ENCODE results near the gene DDX49.
A peak's percentile ranks its signal among the peaks of the same experiment; 100 is the strongest.
"Not testable (repeated sequence)": the region's sequence is repeated elsewhere in the genome, so short reads cannot be mapped to it uniquely, and the experiment has no call there.

The DDX49 gene

DNA sequence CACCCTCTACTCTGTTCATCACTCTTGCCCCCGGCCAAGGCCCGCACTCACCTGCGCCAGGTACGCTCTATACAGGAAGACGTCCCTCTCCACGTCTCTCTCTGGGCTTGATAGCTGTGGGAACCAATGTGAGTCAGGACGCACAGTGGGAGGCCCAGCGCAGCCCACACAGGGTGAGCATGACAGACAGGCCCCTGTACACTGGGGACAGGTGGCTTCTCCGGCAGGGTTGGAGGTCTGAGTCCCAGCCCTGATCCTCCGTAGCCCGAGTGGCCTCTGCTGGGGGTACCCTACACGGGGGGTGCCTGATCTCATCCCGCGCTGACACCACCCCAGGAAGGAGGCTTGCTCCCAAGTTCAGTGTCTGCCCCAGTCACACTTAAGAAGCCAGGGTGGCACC, 6.6 kb upstream of the DDX49 start:
- DNase-seq: no peak

DNA sequence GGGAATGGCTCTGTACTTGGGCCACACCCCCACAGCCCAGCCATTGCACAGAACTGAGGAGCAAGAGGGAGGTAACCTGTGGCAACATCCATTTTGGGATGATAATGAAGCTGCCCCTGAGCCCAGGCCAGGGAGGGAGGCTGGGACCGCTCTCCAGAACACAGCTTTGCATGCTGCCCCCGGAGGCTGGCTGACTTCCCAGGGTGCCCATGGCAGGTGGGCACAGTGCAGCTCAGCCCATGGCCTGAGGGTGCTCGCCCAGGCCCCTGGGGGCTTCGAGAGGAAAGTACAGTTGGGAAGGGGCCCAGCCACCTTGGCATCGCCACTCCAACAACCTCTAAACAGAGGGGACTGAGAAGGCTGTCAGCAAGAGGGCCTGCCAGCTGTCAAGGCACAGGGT, 6.0 kb upstream of the DDX49 start:
- DNase-seq: no peak

DNA sequence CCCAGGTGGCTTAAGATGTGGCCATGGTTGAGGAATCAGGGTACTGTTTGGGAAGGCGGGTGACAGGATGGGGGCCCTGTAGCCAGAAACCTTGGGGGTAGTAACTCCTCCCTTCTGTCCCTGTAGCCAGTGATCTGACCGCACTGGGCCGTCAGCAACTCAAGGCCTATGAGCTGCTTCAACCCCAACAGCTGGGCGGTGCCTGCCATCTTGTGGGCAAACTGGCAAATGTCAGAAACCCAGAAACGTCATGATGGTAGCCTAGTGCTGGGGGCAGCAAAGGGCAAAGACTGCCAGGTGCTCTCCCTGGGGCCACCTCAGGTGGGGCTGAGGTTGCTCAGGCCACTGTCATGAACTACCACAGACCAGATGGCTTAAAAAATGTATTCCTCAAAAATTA, 3.9 kb upstream of the DDX49 start:
- peak; percentile 74 for DNase-seq

DNA sequence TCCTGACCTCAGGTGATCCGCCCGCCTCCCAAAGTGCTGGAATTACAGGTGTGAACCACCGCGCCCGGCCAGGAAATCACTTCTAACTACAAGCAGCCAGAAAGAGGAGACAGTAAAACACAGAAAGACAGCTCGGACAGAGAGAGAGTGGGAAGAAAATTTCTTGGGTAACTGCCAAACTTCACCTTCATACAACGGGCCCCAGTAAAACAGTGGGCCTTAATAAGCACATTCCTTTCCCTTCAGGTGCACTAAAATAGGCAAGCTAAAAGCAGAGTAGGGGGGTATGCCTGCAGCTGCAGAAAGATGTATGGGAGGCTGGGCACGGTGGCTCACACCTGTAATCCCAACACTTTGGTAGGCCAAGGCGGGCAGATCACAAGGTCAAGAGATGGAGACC, 1.9 kb upstream of the DDX49 start:
- not testable (repeated sequence) for DNase-seq

DNA sequence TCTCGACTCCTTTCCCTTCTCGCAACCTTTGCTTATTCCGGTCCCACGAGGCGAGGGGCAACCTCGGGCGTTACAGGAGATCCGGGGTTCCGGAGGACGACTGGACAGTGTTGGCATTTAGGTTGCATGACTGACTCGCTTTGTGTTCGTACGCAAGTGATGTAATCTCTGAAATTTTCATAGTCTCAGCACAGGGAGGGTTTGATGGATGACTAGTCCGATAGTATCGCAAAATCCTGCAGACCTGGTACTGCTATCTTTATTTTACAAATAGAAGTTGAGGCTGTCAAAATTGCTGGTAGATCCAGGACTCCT, 342 bp downstream of the DDX49 start:
- no peak for DNase-seq

DNA sequence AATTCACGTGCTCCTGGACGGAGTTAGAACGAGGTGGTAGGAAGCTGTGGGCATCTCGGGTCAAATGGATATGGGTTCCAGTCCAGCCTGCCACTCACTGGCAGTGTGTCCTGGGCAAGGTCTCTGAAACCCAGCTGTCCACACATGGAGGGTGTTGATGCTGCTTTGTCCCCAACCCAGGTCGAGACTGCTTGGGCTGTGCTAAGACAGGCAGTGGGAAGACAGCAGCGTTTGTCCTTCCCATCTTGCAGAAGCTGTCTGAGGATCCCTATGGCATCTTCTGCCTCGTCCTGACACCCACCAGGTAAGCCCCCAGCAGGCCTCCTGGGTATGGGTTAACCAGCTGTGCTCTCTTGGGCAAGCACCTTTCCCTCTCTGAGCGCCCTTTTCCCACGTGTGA, 885 bp downstream of the DDX49 start:
- no peak for DNase-seq

DNA sequence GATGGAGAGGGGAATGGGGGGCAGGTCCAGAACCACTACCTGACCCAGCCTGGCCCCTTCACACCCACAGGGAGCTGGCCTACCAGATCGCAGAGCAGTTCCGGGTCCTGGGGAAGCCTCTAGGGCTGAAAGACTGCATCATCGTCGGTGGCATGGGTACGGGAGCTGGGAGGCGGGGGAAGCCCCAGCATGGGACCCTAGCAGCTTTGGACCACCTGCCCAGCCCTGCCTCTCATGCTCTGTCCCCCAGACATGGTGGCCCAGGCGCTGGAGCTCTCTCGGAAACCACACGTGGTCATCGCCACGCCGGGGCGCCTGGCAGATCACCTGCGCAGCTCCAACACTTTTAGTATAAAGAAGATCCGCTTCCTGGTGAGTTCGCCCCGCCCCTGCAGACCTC, 2.1 kb downstream of the DDX49 start:
- DNase-seq: no peak

DNA sequence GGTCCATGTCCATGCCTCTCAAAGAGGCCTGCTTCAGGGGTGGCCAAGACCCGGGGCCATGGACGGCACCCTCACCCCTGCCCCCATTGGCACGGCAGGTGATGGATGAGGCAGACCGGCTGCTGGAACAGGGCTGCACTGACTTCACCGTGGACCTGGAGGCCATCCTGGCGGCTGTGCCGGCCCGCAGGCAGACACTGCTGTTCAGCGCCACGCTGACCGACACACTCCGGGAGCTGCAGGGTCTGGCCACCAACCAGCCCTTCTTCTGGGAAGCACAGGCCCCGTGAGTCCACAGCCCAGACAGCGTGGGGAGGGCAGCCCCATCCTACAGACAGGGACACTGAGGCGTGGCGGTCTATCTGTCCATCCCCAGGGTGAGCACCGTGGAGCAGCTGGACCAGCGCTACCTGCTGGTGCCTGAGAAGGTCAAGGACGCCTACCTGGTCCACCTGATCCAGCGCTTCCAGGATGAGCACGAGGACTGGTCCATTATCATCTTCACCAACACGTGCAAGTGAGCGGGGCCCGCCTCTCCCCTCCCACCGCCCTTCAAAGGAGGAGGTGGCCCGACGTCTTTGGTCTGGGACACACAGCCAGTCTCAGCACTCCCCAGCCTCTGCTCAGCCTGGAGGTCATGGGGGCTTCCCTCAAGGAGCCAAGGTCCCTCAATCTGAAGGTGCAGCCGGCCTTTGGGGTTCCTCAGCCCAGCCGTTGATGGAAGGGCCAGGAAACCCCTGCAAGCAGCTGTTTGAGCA, 2.9 kb downstream of the DDX49 start:
- DNase-seq: no peak

DNA sequence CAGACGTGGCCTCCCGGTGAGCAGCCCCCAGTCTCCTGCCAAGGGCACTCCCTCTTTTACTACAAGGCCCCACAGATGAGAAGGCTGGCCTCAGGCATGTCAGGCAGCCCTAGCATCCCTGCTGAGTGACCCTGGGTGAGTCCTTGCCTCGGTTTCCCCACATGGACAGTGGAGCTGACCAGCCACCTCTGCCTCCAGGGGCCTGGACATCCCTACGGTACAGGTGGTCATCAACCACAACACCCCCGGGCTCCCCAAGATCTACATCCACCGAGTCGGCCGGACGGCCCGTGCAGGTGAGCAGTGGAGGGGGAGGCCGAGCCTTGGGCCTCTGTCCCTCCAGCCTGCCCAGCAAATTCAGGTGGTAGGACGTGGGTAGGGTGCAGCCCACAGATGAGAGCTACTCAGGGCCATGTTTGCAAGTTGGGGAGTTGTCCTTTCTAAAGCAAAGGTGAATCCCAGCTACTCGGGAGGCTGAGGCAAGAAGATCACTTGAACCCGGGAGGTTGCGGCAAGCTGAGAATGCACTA, 5.2 kb downstream of the DDX49 start:
- DNase-seq: no peak

DNA sequence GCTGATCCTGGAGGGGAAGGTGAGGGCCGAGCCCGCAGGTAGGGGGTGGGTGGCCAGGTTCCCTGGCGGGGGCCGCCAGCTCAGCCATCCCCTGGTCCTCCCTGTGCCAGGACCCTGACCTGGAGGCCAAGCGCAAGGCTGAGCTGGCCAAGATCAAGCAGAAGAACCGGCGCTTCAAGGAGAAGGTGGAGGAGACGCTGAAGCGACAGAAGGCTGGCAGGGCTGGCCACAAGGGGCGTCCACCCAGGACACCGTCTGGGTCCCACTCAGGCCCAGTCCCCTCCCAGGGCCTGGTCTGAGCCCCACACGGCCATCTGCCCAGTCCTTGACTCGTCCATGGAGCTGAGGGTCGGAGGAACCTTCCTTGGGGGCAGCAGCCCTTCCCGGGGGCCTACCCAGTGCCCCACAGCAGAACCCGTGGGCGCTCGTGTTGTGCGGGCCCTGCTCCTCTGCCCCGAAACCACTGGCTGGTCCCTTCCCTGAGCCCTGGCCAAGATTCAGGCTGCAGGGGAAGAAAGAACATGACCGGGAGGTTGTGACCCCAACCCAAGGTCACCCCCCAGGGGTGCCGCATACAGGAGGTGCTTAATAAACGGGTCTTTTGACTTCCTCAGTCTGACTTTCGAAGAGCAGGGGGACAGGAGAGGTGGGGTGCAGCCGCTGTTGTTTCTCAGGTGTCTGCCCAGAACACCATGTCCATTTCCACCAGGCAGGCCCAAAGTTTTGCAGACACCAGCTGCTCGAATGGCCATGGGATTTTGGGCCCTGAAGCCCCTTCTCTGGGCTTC, 8.7 kb downstream of the DDX49 start:
- DNase-seq: no peak

DNA sequence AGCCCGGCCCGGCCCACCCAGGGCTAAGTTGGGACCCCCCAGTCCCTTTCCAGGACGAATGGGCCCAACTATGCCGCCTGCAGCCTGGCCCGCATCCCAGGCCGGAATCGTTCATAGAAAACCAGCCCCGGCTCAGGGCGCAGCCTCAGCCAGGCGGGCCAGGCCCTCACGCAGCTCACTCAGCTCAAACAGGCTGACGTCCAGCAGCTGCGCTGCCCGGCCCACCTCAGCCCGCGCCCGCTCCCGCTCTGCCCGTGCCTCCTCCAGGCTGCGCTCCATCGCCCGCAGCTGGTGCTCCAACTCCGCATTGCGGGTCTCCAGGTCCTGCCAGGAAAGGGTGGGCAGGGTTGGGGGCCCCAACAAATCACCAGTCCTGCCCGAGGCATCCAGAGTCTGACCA, 9.8 kb downstream of the DDX49 start:
- no peak for DNase-seq

DNA sequence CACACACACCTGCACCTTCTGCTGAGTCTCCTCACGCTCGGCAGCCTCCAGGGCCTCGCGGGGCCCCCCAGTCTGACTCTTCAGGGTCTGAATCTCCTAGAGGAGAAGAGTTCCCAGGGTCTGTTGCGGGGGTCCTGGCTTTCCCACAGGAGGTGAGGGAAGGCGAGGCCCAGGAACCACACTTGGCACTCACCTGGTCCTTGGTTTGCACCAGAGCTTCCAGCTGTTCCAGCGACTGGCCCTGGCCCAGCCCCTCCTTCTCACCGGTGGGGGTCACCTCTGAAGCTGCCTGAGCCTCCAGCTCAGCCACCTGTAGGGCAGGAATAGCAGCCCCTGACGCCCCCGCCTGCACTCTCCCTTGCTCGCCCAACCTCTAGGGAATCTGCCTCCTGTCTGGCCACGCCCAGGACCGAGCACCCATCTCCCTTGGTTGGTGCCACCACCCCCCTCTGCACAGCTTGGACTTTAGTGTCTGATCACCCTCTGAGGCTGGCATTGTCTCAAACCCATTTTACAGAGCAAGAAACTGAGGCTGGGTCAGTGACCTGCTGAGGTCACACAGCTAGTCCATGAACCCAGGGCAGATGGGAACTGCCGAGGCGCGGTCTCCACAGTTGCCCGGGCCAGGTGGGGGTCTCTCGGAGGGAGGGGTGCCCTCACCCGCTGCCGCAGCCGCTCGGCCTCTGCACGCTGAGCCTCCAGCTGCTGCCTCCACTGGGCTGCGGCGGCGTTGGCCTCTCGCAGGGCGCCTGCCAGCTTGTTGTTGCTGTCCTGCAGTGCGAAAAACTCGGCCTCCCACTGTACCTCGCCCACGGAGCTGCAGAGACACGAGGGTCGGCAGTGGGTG, 12.0 kb downstream of the DDX49 start:
- DNase-seq: no peak

DNA sequence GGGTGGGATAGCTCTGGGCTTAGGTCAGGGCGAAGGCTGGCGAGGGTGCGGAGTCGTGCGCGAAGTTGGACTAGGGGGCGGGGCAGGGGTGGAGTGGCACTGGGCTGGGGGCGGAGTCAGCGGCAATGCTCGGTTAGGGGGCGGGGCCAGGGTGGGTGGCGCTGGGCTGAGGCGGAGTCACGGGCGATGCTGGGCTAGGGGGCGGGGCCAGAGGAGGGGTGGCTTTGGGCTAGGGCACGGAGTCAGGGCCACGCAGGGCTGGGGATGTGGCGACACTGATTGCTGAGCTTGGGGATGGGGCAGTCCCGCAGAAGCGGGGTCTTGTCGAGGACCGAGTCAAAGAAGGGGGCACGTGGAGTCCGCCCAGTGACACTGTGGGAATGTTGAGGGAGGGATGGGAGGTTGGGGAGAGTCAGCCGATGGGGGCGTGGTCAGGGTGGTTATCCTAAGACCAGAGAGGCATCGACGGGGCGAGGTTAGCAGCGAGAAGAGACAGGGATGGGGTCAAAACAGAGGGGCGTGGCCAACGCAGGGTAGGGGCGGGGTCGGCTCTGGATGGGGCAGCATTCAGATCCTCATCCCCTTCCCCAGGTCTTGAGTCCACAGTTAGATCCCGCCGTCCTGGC, 12.8 kb downstream of the DDX49 start:
- DNase-seq: peak; percentile 80

DNA sequence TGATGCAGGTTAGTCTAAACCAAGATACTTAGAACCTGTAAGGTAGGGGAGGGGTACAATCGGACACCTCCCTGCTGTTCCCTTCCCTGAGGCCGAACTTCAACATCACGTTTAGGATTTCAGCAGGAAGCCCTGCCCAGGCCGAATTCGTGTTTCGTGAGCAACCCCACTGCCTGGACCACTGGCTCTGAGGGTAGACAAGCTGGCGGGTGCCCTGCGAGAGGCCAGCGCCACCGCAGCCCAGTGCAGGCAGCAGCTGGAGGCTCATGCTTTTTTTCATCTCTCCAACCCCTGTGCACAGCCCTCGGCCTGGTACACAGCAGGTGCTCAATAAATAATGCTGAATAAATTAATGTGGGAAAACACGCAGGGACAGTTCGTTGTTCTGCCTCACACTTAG, 13.8 kb downstream of the DDX49 start:
- DNase-seq: no peak

DNA sequence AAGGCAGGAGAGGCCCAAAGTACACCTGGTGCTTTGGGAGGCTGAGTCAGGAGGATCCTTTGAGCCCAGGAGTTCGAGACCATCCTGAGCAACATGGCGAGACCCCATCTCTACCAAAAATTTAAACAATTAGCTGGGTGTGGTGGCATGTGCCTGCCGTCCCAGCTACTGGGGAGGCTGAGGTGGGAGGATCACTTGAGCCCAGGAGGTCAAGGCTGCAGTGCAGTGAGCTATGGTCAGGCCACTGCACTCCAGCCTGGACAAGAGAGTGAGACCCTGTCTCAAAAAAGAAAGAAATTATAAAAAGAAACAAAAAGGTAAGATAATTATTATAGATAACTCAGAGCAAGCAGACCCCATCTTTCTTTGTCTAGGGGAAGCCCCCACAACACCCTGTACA, 19.6 kb downstream of the DDX49 start:
- no peak for DNase-seq

DNA sequence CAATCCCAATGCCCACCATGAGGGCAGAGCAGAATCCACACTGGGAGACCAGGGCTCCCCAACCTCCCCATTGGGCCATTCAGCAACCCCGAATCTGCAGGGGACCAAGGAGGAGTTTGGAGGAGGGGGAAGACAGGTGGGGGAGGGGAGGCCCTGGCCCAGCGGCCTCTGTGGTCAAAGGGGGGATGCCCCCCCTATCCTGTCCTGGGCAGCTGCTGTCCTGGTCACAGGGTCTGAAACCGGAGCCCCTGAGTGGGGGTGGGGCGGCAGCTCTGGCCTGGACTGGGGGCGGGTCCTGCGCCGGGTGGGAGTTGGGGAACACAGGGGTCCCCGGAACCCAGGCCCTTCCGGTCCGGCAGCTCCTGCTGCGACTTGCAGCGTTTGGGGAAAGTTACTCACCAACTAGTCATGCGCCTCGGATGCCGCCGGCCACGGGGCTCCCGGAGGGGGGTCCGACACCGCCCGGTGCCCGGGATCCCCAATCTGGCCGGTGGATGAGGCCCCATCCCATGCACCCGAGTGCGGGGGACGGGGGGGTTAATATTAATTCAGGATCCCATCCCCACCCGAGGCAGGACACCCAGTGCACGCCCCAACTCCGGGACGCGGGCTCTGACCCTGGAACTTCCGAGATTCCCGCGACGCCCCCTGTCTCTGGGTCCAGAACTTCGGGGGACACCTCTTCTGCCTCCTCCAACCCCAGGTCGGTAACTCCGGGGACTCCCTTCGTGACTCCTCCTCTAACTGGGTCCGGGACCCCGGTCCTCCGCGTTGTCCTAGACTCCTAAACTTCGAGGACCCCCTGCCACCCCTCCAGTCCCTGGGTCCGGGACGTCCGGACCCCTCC, 20.6 kb downstream of the DDX49 start:
- DNase-seq: no peak

DNA sequence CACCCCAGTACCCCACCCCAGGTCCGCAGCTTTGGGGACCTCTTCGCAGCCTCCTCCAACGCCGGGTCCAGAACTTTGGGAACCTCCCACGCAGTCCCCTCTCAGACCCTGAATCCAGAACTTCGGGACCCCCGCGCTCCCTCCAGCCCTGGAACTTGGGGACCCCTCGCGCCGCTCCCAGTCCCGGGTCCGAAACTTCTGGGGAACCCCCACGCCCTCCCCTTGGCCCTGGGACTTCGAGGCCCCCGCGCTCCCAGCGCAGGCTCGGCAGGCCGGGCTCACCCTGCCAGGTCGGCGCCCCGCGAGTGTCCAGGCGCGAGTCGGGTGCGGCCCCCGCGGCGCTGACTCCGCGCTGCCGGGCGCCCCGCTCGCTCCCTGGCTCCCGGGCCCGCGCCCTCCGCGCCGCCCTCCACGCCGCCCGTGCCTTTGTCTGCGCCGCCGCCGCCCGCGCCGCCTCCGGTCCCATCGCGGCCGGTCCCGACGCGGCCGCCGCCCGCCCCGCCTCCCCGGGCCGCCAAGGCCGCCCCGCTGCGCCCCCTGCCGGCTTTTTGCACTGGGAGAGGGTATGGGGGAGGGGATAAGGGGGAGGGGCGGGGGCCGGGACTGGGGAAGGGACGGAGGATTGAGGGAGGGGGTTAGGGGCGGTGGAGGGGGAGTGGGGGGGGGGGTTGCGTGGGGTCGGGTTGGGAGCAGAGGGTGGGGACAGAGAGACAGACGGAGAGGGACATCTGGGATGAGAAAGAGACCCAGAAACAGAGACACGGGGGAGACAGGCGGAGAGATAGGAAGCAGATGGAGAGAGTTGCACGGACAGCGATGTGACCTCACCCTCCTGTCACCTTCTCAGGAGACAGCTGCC, 21.5 kb downstream of the DDX49 start, which contains the start of gene HOMER3:
HOMER3 (minus strand) TSS at position 449 of the 859 bp plus-strand sequence. CDS start 2,235 bp downstream, outside the sequence.
- DNase-seq: peak; percentile 52

DNA sequence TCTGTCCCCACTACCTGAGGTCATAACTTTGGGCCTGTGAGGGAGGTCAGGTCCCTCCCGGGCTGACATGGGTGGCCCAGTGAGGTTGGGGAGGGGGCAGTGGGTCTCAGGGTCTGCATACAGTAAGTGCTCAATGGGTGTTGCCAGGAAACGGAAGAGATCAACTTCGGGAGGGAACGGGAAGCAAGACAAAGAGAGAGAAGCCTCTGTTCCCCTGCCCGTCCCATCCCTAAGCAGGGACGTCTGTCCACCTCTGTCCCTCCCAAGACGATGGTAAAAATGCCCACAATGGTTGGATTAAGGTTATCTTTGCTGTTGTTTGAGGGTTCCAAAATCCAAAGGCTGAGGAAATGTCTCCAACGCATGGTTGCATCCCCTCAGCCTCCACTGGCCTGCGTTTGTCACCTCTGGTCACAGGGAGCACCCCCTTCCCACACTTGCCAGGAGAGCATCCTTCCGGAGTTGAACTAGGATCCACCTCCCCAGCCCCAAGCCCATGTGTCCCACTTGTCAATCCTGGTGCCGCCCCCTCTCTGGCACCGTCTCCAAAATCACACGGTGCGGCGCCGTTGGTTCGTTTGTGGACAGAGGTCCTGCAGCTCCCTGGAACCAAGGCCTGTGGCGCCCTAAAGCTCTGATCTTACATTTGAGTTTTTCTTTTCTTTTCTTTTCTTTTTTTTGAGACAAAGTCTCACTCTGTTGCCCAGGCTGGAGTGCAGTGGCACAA, 22.3 kb downstream of the DDX49 start:
- DNase-seq: no peak

DNA sequence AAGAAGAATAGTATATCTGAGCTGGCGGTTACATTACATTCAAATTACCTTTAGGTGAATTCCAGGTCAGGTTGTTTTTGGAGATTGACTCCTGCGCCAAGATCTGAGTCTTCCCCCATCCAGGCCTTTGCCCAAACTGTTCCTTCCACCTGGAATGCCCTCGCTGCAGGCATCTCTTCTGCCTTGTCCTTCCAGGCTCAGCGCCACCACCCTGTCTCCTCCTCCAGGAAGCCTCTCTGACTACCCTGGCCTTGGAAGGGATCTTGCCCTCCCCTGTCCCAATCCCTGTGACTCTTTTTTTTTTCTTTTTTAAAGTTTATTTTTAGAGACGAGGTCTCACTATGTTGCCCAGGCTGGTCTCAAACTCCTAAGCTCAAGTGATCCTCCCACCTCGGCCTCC, 23.2 kb downstream of the DDX49 start:
- DNase-seq: no peak

DNA sequence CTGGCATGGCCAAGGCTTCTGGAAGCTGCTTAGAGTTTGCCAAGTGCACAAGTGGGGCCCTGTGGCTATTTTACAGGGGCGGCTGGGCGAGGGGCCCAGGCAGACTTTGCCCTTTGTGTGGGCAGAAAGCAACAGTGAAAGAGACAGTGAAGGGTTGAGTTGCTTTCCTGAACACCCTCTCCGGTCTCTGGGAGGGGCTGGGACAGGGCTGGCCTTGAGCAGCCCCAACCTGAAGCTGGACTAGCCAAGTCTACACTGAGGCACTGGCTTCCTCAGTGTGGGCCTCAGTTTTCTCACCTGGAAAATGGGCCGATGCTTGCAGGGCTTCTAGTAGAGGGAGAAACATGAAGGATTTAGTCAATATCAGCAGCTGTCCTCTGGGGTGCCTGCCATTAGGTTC, 23.9 kb downstream of the DDX49 start:
- no peak for DNase-seq

Data from hematopoietic multipotent progenitor cell treated with erythropoietin and hydrocortisone succinate and interleukin-3 and kit ligand, for 8 days (in vitro differentiated cells).